OCI-LY3 (cell line): ENCODE measurements around the gene CST4.
A peak's percentile ranks its signal among the peaks of the same experiment; 100 is the strongest.

Source experiments
- CTCF ChIP-seq: fragments of 200-600, 300-600 bp; sonication (generic); IDR thresholded peaks from 2 replicates; pipeline ENCODE4 v1.5.1; 2014; ENCODE audit warnings: antibody characterized with exemption, low read length, low read depth
- EZH2phosphoT487 ChIP-seq: fragments of 200-600 bp; shearing (Covaris generic); IDR thresholded peaks from 2 replicates; pipeline ENCODE4 v1.6.1; 2018; ENCODE audit warnings: antibody characterized with exemption, mixed run types, low read depth

- no peak for TF ChIP-seq EZH2phosphoT487
- peak; percentile 33 for TF ChIP-seq CTCF
Observed at GRCh38 chr20:23666189-23666588, 22.6 kb downstream of the CST4 start.
